T-helper 2 cell treated with Interferon-gamma antibody and Interleukin-4, amounts not matched to agents 5 μg/mL and 100 μg/mL, for 36 hours (primary cell): ENCODE data around the gene GTPBP1.

Source experiments
- DNase-seq: peaks from one replicate; pipeline ENCODE4 v3.0.0; 2021; ENCODE audit warnings: low spot score
- H3K27ac Mint-ChIP-seq: one replicate; pipeline ENCODE4 v1.8.0; 2021; ENCODE audit warnings: mild to moderate bottlenecking, mixed read lengths
- H3K27me3 Mint-ChIP-seq: one replicate; pipeline ENCODE4 v1.8.0; 2021; ENCODE audit warnings: low read depth, mixed read lengths
- H3K36me3 Mint-ChIP-seq: one replicate; pipeline ENCODE4 v1.8.0; 2021; ENCODE audit warnings: low read depth, mixed read lengths
- H3K4me1 Mint-ChIP-seq: one replicate; pipeline ENCODE4 v1.8.0; 2021; ENCODE audit warnings: low read depth, mixed read lengths
- H3K4me3 Mint-ChIP-seq: one replicate; pipeline ENCODE4 v1.8.0; 2022; ENCODE audit warnings: mild to moderate bottlenecking, moderate library complexity, mixed read lengths
- H3K9me3 Mint-ChIP-seq: one replicate; pipeline ENCODE4 v1.8.0; 2021; ENCODE audit warnings: mixed read lengths

The GTPBP1 gene

DNA sequence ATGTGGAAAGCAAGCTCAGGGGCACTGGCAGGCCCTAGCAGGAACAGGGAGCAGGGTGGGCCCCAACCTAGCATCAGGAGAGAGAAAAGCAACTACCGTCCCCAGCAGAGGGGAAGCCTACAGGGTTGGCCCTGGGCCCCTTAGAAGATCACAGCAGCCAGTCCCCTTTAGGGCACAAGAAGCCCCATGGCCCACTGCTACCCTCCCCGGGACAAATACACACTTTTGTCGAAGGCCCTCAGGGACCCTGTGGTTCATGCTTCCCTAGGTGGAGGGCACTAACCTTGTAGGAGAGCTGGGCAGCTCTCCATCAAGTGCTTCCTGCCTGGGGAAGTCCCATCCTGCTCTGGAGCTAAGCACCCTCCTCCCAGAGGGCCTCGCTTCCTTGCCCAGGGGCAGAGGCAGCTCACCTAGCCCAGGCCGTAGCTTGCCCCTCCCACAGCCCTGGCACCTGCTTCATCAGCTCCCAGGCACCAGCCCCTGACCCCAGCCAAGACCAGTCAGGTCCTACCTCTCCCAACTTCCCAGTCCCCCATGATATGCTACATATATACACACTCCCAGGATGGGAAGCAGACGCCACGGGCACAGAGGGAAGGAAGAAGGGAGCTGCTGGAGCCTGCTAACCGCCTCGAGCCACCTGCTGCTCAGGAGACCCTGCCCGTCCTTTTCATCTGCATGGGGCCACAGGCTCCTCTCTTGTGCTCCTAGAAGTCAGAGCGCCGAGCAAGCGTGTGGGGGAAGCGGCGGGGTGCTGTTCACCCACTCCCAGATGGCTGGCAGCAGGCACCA is 29.9 kb downstream of the GTPBP1 start:
- DNase-seq: no peak
- Mint-ChIP-seq H3K4me3 (no peak overlapping the region), H3K27ac (peak overlapping the region; percentile 87), H3K27me3 (no peaks in the 10 kb centered on the region), H3K9me3 (no peaks in the 10 kb centered on the region), H3K4me1 (peaks cover 27% of the 10 kb centered on the region), H3K36me3 (peaks cover 70% of the 10 kb centered on the region)

- H3K36me3 Mint-ChIP-seq: peaks cover 75% of the 10 kb centered on the region
- H3K4me3 Mint-ChIP-seq: no peak overlapping the region
- H3K9me3 Mint-ChIP-seq: no peaks in the 10 kb centered on the region
- no peaks in the 10 kb centered on the region for H3K27me3 Mint-ChIP-seq
- peak overlapping the region; percentile 87 for H3K27ac Mint-ChIP-seq
- DNase-seq: no peak
- peaks cover 27% of the 10 kb centered on the region for H3K4me1 Mint-ChIP-seq
These were observed 30.5 kb downstream of the GTPBP1 start for GRCh38 chr22:38736257-38736570.

DNA sequence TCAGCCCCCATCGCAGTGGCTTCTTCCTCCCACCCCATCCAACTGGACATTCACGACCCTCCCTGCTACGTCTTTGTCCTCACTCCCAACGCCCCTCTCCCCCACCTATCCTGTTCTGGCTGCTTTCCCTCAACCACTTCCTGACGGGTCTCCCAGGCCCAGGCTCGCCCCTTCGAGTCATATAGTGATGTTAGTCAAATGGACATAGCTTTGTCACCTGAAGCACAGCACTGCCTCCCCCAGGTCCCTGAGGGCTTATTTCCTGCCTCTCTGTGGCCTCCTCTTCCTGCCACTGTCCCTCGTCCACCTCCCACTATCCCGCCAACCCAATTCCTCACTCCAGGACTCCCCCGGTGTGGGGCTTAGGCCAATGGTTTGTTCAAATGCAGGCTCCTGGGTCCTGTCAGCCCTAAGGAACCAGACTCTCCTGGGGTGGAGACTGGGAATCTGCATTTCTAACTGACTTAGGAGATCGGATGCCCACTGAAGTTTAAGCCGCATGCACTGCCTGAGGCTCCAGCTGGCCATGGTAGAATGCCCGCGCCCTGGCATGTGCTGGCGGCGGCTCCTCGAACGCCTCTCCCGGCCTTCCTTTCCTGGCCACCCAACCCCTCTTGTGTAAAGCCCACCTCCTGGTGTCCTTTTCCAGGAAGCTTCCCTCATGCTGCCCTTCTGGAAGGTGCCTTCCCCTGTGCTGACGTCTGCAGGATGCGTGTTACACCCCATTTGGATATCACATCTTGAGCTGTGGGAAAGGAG is 31.7 kb downstream of the GTPBP1 start:
- peaks cover 27% of the 10 kb centered on the region for H3K4me1 Mint-ChIP-seq
- H3K9me3 Mint-ChIP-seq: no peaks in the 10 kb centered on the region
- H3K27me3 Mint-ChIP-seq: no peaks in the 10 kb centered on the region
- peaks cover 84% of the 10 kb centered on the region for H3K36me3 Mint-ChIP-seq
- H3K4me3 Mint-ChIP-seq: peak overlapping the region; percentile 5
- H3K27ac Mint-ChIP-seq: peak overlapping the region; percentile 87
- DNase-seq: no peak

DNA sequence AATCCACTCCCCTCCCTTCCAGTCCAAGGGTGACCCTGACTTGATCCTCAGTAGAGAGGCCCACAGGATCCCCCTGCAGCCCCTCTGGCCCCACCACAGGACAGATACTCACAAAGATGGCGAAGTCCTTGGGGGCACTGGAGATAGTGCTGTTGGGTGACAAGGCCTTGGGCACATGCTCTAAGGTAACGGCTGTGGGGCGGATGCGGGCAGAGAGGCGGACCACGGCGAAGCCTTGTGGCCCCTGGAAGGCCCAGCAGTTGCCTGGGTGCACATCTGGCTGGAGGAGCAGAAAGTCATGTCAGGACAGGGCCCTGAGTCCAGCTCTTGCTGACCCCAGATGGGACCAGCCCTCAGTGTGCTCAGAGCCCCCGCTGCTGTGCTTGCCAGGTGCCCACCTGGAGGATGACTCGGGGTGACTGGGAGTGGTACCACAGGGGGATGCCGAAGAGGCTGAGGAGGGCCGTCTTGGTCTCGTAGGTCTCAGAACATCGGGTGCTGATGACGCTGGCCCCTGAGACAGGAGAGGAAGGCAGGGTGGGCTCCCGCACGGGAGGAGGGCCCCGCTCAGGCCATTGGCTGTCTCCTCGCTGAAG is 32.8 kb downstream of the GTPBP1 start:
- no peak overlapping the region for H3K4me3 Mint-ChIP-seq
- DNase-seq: no peak
- no peaks in the 10 kb centered on the region for H3K27me3 Mint-ChIP-seq
- peak overlapping the region; percentile 63 for H3K27ac Mint-ChIP-seq
- H3K9me3 Mint-ChIP-seq: no peaks in the 10 kb centered on the region
- H3K36me3 Mint-ChIP-seq: peaks cover 85% of the 10 kb centered on the region
- H3K4me1 Mint-ChIP-seq: peaks cover 22% of the 10 kb centered on the region

- Mint-ChIP-seq H3K27me3 (no peaks in the 10 kb centered on the region), H3K36me3 (peaks cover 80% of the 10 kb centered on the region), H3K4me3 (no peak overlapping the region), H3K4me1 (peaks cover 15% of the 10 kb centered on the region), H3K9me3 (no peaks in the 10 kb centered on the region), H3K27ac (peak overlapping the region; percentile 31)
- DNase-seq: no peak
These were observed 33.7 kb downstream of the GTPBP1 start for GRCh38 chr22:38739300-38740055.

GRCh38 chr22:38740116-38740723 is 34.5 kb downstream of the GTPBP1 start:
- no peaks in the 10 kb centered on the region for H3K27me3 Mint-ChIP-seq
- DNase-seq: no peak

GRCh38 chr22:38740754-38741153 is 35.0 kb downstream of the GTPBP1 start:
- Mint-ChIP-seq H3K27me3 (no peaks in the 10 kb centered on the region), H3K36me3 (peaks cover 81% of the 10 kb centered on the region), H3K9me3 (no peaks in the 10 kb centered on the region), H3K27ac (peak overlapping the region; percentile 41), H3K4me3 (no peak overlapping the region), H3K4me1 (peaks cover 21% of the 10 kb centered on the region)
- no peak for DNase-seq

More at GRCh38 chr22:38740116-38740723, 34.5 kb downstream of the GTPBP1 start:
- H3K4me1 Mint-ChIP-seq: peaks cover 19% of the 10 kb centered on the region
- H3K27ac Mint-ChIP-seq: peak overlapping the region; percentile 31
- H3K4me3 Mint-ChIP-seq: no peak overlapping the region
- peaks cover 81% of the 10 kb centered on the region for H3K36me3 Mint-ChIP-seq
- no peaks in the 10 kb centered on the region for H3K9me3 Mint-ChIP-seq

DNA sequence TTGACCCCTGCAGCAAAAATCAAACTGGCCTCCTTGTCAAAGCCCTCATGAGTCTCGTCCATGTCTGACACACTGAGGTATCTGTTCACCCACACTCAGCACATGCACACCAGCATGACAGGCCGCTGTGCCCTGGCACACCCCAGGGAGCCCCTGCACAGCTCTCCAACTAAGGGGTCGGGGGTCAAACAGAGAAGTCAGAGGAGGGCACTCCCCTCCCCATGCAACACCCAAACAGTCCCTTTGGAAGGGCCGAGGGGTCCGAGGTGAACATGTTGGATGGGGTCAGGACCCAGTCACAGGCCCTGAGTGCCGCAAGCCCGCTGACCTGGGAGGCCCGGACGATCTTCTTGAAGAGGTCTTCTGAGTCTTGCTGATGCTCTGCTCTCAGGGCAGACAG is 35.4 kb downstream of the GTPBP1 start:
- H3K4me3 Mint-ChIP-seq: no peak overlapping the region
- H3K9me3 Mint-ChIP-seq: no peaks in the 10 kb centered on the region
- no peak for DNase-seq
- no peaks in the 10 kb centered on the region for H3K27me3 Mint-ChIP-seq
- peak overlapping the region; percentile 41 for H3K27ac Mint-ChIP-seq
- H3K4me1 Mint-ChIP-seq: peaks cover 21% of the 10 kb centered on the region
- H3K36me3 Mint-ChIP-seq: peaks cover 80% of the 10 kb centered on the region

DNA sequence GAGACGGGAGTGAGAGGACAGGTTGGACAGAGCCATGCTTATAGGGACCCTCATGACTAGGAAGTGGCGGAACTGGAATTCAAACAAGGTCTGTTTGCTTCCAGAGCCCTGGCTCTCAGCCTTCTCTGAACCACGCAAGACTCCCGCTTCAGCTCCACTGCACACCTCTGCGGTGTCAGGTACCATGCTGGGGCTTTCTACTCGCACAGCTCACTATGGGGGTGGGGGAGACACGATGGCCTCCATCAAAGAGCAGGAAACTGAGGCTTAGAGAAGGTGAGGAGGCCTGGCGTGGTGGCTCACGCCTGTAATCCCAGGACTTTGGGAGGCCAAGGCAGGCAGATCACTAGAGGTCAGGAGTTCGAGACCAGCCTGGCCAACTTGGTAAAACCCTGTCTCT is 35.8 kb downstream of the GTPBP1 start:
- no peaks in the 10 kb centered on the region for H3K9me3 Mint-ChIP-seq
- DNase-seq: no peak
- H3K4me1 Mint-ChIP-seq: peaks cover 21% of the 10 kb centered on the region
- H3K4me3 Mint-ChIP-seq: no peak overlapping the region
- H3K27me3 Mint-ChIP-seq: no peaks in the 10 kb centered on the region
- H3K36me3 Mint-ChIP-seq: peaks cover 81% of the 10 kb centered on the region
- H3K27ac Mint-ChIP-seq: no peak overlapping the region

DNA sequence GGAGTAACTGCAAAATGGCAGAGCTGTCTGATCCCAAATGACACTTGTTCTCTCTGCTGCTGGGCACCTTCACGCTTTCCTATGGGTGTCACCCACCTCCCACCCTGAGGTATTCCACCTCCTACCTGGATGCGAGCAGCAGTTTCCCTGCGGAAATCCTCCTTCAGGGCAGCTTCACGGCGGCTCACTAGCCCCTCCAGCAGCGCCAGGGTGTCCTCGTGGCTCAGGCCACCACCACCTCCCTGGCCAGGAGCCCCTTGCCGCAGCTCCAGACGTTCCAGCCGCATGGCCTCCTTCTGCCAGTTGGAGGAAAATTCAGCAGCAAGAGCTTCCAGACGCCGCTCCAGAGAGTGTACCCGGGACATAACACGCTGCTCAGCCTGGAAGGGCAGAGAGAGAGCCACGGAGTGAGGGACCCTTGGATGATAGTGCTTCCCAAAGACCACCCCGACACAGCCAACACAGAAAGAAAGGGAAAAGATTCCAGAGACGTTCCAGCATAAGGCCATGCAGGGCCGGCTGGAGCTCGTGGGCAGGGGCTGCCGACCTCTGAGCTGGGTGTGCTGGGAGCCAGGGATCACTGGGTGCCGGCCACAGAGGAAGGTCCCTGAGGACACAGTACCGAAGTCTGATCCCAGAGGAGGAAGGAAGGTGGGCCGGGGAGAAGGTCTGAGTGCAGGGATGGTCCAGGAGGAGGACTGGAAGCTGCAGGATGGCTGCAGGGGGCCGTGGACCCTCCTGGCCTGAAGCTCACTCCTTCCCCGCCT is 36.6 kb downstream of the GTPBP1 start:
- no peaks in the 10 kb centered on the region for H3K9me3 Mint-ChIP-seq
- no peaks in the 10 kb centered on the region for H3K27me3 Mint-ChIP-seq
- peaks cover 16% of the 10 kb centered on the region for H3K4me1 Mint-ChIP-seq
- H3K4me3 Mint-ChIP-seq: no peak overlapping the region
- peaks cover 76% of the 10 kb centered on the region for H3K36me3 Mint-ChIP-seq
- no peak overlapping the region for H3K27ac Mint-ChIP-seq
- no peak for DNase-seq

GRCh38 chr22:38744981-38745380 is 39.2 kb downstream of the GTPBP1 start:
- Mint-ChIP-seq H3K36me3 (peaks cover 76% of the 10 kb centered on the region), H3K27me3 (no peaks in the 10 kb centered on the region), H3K4me3 (no peak overlapping the region), H3K4me1 (peaks cover 14% of the 10 kb centered on the region), H3K27ac (peak overlapping the region; percentile 49), H3K9me3 (no peaks in the 10 kb centered on the region)
- DNase-seq: no peak

- Mint-ChIP-seq H3K27me3 (no peaks in the 10 kb centered on the region), H3K4me1 (peaks cover 18% of the 10 kb centered on the region), H3K9me3 (no peaks in the 10 kb centered on the region), H3K27ac (peak overlapping the region; percentile 10), H3K36me3 (peaks cover 76% of the 10 kb centered on the region), H3K4me3 (no peak overlapping the region)
- DNase-seq: no peak
These were observed 40.1 kb downstream of the GTPBP1 start for GRCh38 chr22:38745676-38746460.
